Right atrium auricular region (tissue), 2 donors: Measurements from ENCODE around the gene DPP3. TPM values are rescaled to one million over a fixed set of nuclear protein-coding genes. Genes with fewer than 3 reads are reported as not detected.

Source experiments
- DNase-seq: peaks from one replicate; pipeline ENCODE4 v3.0.0-alpha.2; 2019; ENCODE audit warnings: low spot score
- H3K27ac ChIP-seq, 2 donors: fragments of 200-600 bp; sonication (generic); 1 replicate in 1 of 2; 2 replicates in 1 of 2; pipeline ENCODE4 v1.5.1; 2016 to 2019
- H3K27me3 ChIP-seq, 2 donors: fragments of 200-600 bp; sonication (generic); one replicate each; pipeline versions ENCODE4 v1.5.1 to v1.6.0; 2017 to 2019
- H3K36me3 ChIP-seq: fragments of 200-600 bp; sonication (generic); one replicate; pipeline ENCODE4 v1.5.1; 2016
- H3K4me1 ChIP-seq, 2 donors: fragments of 200-600 bp; sonication (generic); one replicate each; pipeline versions ENCODE4 v1.5.1 to v1.6.0; 2017 to 2019
- H3K4me3 ChIP-seq, 2 donors: fragments of 200-600 bp; sonication (generic); 1 replicate in 1 of 2; 2 replicates in 1 of 2; pipeline ENCODE4 v1.5.1; 2017 to 2019; ENCODE audit warnings: mild to moderate bottlenecking in 1 of 2, moderate library complexity in 1 of 2
- H3K9me3 ChIP-seq, 2 donors: fragments of 200-600 bp; sonication (generic); one replicate each; pipeline ENCODE4 v1.5.1; 2019
- CTCF ChIP-seq, 2 donors: fragments of 200-600 bp; sonication (generic); IDR thresholded peaks; one replicate each; pipeline ENCODE4 v1.5.1; 2019; ENCODE audit warnings: antibody characterized with exemption in 2 of 2
- total RNA-seq, 2 donors: library from RNA; depleted of rRNA; stranded (reverse); fragments of >200 nt; gene quantifications; one replicate each; pipeline ENCODE4 v1.1.0, GENCODE V29; 2016

Gene DPP3
- total RNA-seq, 2 donors from 2014 or later: 8.2 to 11.1 TPM

GRCh38 chr11:66548774-66549630, 68.8 kb downstream of the DPP3 start:
- Histone ChIP-seq H3K27me3 (no peaks in the 10 kb centered on the region), H3K36me3 (no peaks in the 10 kb centered on the region), H3K4me3 (no peak overlapping the region), H3K4me1 (peaks cover 0 to 28% of the 10 kb centered on the region in 2 donors), H3K9me3 (no peaks in the 10 kb centered on the region), H3K27ac (no peak overlapping the region)
- TF ChIP-seq CTCF (IDR thresholded peaks at IDR 0.05): no peak
- DNase-seq: no peak

- Histone ChIP-seq H3K4me1 (peaks cover 0 to 21% of the 10 kb centered on the region in 2 donors), H3K36me3 (no peaks in the 10 kb centered on the region), H3K9me3 (no peaks in the 10 kb centered on the region), H3K4me3 (no peak overlapping the region), H3K27ac (no peak overlapping the region), H3K27me3 (no peaks in the 10 kb centered on the region)
- TF ChIP-seq CTCF (IDR thresholded peaks at IDR 0.05): no peak
- no peak for DNase-seq
These were observed 69.5 kb downstream of the DPP3 start for GRCh38 chr11:66549696-66550095.

GRCh38 chr11:66550887-66551286, 70.7 kb downstream of the DPP3 start:
- no peak for DNase-seq
- Histone ChIP-seq H3K4me3 (no peak overlapping the region), H3K4me1 (peaks cover 0 to 11% of the 10 kb centered on the region in 2 donors), H3K36me3 (no peaks in the 10 kb centered on the region), H3K27ac (no peak overlapping the region), H3K27me3 (no peaks in the 10 kb centered on the region), H3K9me3 (no peaks in the 10 kb centered on the region)
- TF ChIP-seq CTCF (IDR thresholded peaks at IDR 0.05): no peak

- H3K4me1 ChIP-seq: peaks cover 0 to 9% of the 10 kb centered on the region in 2 donors
- H3K9me3 ChIP-seq: no peaks in the 10 kb centered on the region
- no peak overlapping the region for H3K27ac ChIP-seq
- no peak for DNase-seq
- H3K27me3 ChIP-seq: no peaks in the 10 kb centered on the region
- no peak for TF ChIP-seq CTCF (IDR thresholded peaks at IDR 0.05)
- H3K4me3 ChIP-seq: no peak overlapping the region
- no peaks in the 10 kb centered on the region for H3K36me3 ChIP-seq
These were observed 74.4 kb downstream of the DPP3 start for GRCh38 chr11:66554602-66555001.

GRCh38 chr11:66555416-66555815, 75.2 kb downstream of the DPP3 start:
- H3K36me3 ChIP-seq: no peaks in the 10 kb centered on the region
- TF ChIP-seq CTCF (IDR thresholded peaks at IDR 0.05): no peak
- H3K9me3 ChIP-seq: no peaks in the 10 kb centered on the region
- peaks cover 0 to 9% of the 10 kb centered on the region in 2 donors for H3K4me1 ChIP-seq
- DNase-seq: no peak
- H3K27me3 ChIP-seq: no peaks in the 10 kb centered on the region
- no peak overlapping the region for H3K4me3 ChIP-seq
- no peak overlapping the region for H3K27ac ChIP-seq
